ENCODE measurements around the gene CXCL8. TPM values are rescaled to one million over a fixed set of nuclear protein-coding genes. Genes with fewer than 3 reads are reported as not detected.

Gene CXCL8
- total RNA-seq, 1 experiment from 2014 or later, result 0.82 TPM

DNA sequence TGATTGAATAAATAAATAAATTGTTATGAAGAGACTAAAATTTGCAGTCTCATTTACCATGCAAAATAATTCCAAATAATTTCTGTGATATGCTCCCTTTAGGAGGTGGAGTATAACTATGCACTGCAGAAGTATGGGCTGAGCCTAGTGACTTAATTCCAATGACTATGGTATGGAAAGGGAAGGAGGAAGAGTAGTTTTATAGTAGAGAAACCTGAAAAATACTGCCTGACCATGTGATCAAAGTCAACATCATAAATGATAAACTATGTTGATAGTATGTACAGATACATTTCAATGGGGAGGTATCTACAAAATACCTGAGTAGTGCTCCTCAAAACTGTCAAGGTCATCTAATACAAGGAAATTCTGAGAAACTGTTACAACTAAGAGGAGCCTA is 14.6 kb downstream of the CXCL8 start:
- TF ChIP-seq, protein P1, sequence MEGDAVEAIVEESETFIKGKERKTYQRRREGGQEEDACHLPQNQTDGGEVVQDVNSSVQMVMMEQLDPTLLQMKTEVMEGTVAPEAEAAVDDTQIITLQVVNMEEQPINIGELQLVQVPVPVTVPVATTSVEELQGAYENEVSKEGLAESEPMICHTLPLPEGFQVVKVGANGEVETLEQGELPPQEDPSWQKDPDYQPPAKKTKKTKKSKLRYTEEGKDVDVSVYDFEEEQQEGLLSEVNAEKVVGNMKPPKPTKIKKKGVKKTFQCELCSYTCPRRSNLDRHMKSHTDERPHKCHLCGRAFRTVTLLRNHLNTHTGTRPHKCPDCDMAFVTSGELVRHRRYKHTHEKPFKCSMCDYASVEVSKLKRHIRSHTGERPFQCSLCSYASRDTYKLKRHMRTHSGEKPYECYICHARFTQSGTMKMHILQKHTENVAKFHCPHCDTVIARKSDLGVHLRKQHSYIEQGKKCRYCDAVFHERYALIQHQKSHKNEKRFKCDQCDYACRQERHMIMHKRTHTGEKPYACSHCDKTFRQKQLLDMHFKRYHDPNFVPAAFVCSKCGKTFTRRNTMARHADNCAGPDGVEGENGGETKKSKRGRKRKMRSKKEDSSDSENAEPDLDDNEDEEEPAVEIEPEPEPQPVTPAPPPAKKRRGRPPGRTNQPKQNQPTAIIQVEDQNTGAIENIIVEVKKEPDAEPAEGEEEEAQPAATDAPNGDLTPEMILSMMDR (IDR thresholded peaks at IDR 0.05), result no peak
- no peak for TF ChIP-seq SIN3A (IDR thresholded peaks at IDR 0.05; ENCODE audit: borderline replicate concordance, insufficient read depth, low read depth, low read length)
- TF ChIP-seq, protein P2, sequence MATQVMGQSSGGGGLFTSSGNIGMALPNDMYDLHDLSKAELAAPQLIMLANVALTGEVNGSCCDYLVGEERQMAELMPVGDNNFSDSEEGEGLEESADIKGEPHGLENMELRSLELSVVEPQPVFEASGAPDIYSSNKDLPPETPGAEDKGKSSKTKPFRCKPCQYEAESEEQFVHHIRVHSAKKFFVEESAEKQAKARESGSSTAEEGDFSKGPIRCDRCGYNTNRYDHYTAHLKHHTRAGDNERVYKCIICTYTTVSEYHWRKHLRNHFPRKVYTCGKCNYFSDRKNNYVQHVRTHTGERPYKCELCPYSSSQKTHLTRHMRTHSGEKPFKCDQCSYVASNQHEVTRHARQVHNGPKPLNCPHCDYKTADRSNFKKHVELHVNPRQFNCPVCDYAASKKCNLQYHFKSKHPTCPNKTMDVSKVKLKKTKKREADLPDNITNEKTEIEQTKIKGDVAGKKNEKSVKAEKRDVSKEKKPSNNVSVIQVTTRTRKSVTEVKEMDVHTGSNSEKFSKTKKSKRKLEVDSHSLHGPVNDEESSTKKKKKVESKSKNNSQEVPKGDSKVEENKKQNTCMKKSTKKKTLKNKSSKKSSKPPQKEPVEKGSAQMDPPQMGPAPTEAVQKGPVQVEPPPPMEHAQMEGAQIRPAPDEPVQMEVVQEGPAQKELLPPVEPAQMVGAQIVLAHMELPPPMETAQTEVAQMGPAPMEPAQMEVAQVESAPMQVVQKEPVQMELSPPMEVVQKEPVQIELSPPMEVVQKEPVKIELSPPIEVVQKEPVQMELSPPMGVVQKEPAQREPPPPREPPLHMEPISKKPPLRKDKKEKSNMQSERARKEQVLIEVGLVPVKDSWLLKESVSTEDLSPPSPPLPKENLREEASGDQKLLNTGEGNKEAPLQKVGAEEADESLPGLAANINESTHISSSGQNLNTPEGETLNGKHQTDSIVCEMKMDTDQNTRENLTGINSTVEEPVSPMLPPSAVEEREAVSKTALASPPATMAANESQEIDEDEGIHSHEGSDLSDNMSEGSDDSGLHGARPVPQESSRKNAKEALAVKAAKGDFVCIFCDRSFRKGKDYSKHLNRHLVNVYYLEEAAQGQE (IDR thresholded peaks at IDR 0.05; ENCODE audit: insufficient read depth in 1 of 2, low read depth in 2 of 2, low read length in 1 of 2), result no peak
- TF ChIP-seq POLR2AphosphoS5 (IDR thresholded peaks at IDR 0.05; ENCODE audit: low read depth, low read length), result no peak
- no peak for TF ChIP-seq TCF7L2 (IDR thresholded peaks at IDR 0.05; ENCODE audit: low read depth, low read length)
- CTCF ChIA-PET, result no interaction called here

DNA sequence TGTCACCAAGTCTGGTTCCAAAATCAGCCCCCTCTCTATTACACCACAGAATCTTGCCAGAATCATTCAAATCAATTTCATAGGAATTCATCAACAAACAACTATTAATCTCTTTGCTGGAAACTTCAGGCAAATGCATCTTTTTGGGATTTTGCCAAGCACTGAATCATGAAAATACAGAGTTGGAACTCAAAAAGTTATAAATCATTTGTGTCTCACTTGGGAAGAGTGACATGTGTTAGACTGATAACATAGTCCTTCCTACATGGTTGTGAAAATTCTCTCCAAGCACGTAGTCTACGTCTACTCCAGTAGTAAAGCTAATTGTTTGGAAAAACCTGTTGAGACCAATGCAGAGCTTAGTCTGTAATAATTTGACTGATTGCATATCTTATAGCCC is 19.0 kb downstream of the CXCL8 start:
- H3K9me3 ChIP-seq (ENCODE audit: control insufficient read depth, insufficient read depth, low read depth, low read length), result no peaks in the 10 kb centered on the region
- no peak overlapping the region for H3K27ac ChIP-seq (ENCODE audit: low read length)
- POLR2A ChIA-PET, result no interaction called here
- H3K4me1 ChIP-seq (ENCODE audit: control insufficient read depth, insufficient read depth, low read length), result no peaks in the 10 kb centered on the region
- no peak for ATAC-seq
- CTCF ChIA-PET, result no interaction called here
- BruUV-seq (replicated peaks), result no TSS peak
- DNase-seq (ENCODE audit: low read depth, low spot score), result no peak
- H3K27me3 ChIP-seq (ENCODE audit: control insufficient read depth, insufficient read depth, low read length), result no peaks in the 10 kb centered on the region
- no peak overlapping the region for H3K4me3 ChIP-seq (ENCODE audit: low read depth in 2 of 2, low read length in 2 of 2)
- in situ Hi-C loops (cut with HindIII; ENCODE audit: low pct_unique_long_range_greater_than_20kb, low sequenced_read_pairs), result no loop called here
- no peaks in the 10 kb centered on the region for H3K36me3 ChIP-seq (ENCODE audit: control insufficient read depth, insufficient read depth, low read length)
- intact Hi-C loops (cut with micrococcal nuclease; ENCODE audit: unreplicated experiment), result no loop called here
- TF ChIP-seq, protein P1 (IDR thresholded peaks at IDR 0.05), result no peak
- TF ChIP-seq, protein P2 (IDR thresholded peaks at IDR 0.05; ENCODE audit: insufficient read depth in 1 of 2, low read depth in 2 of 2, low read length in 1 of 2), result no peak
- TF ChIP-seq POLR2AphosphoS5 (IDR thresholded peaks at IDR 0.05; ENCODE audit: low read depth, low read length), result no peak
- no peak for TF ChIP-seq TCF7L2 (IDR thresholded peaks at IDR 0.05; ENCODE audit: low read depth, low read length)
- TF ChIP-seq SIN3A (IDR thresholded peaks at IDR 0.05; ENCODE audit: borderline replicate concordance, insufficient read depth, low read depth, low read length), result no peak

More for the DNA sequence above, 14.6 kb downstream of the CXCL8 start:
- Histone ChIP-seq H3K27me3 (ENCODE audit: control insufficient read depth, insufficient read depth, low read length) (no peaks in the 10 kb centered on the region), H3K4me1 (ENCODE audit: control insufficient read depth, insufficient read depth, low read length) (no peaks in the 10 kb centered on the region), H3K36me3 (ENCODE audit: control insufficient read depth, insufficient read depth, low read length) (no peaks in the 10 kb centered on the region), H3K9me3 (ENCODE audit: control insufficient read depth, insufficient read depth, low read depth, low read length) (no peaks in the 10 kb centered on the region), H3K27ac (ENCODE audit: low read length) (no peak overlapping the region), H3K4me3 (ENCODE audit: low read depth in 2 of 2, low read length in 2 of 2) (no peak overlapping the region)
- ATAC-seq, result no peak
- intact Hi-C loops (cut with micrococcal nuclease; ENCODE audit: unreplicated experiment) (no loop called here), in situ Hi-C loops (cut with HindIII; ENCODE audit: low pct_unique_long_range_greater_than_20kb, low sequenced_read_pairs) (no loop called here)
- POLR2A ChIA-PET, result no interaction called here
- no peak for DNase-seq (ENCODE audit: low read depth, low spot score)
- BruUV-seq (replicated peaks), result no TSS peak

Measured in Panc1 (cell line).